Tibial nerve (tissue), 4 donors: ENCODE data around the gene SMAD4.

ENCODE experiments used
- CTCF ChIP-seq, 5 experiments: fragments of 200-600 bp in 3 of 5; fragments of 450-650 bp in 2 of 5; sonication (generic) in 3 of 5; IDR thresholded peaks; one replicate each; pipeline ENCODE4 v1.5.1; 2016 to 2019; ENCODE audit warnings: antibody characterized with exemption in 5 of 5, mild to moderate bottlenecking in 3 of 5, moderate library complexity in 2 of 5
- EP300 ChIP-seq, 2 donors: sonication (generic); formaldehyde crosslinking; IDR thresholded peaks; one replicate each; pipeline ENCODE4 v1.6.1; 2017; ENCODE audit warnings: antibody characterized with exemption in 2 of 2, mild to moderate bottlenecking in 1 of 2

GRCh38 chr18:51128533-51128932, 98.5 kb downstream of the SMAD4 start:
- TF ChIP-seq CTCF (IDR thresholded peaks at IDR 0.05) (no peak), EP300 (IDR thresholded peaks at IDR 0.05) (no peak)
